Measurements from ENCODE around the gene PARD3B. TPM values are rescaled to one million over a fixed set of nuclear protein-coding genes. Genes with fewer than 3 reads are reported as not detected.
A peak's percentile ranks its signal among the peaks of the same experiment; 100 is the strongest.

Gene PARD3B
- total RNA-seq, 1 experiment from 2014 or later: 0.68 TPM

DNA sequence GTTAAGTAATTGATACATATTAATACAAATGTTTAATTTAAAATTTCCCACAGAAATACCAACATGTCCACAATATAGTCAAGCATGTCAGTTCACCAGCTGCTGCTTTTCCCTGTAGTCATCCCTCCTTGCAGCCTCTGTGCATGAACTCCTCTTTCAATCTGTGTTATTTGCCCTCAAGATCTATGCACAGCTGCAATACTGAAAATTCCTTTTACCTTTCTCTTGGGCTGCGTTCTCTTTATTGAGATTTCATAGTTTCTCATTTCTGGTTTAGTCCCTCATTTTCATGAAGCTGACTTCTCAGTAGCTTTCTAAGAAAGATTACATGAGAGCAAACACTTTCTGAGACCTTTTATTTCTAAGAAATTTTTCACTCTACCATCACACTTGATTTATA lies 464.9 kb downstream of the PARD3B start:
- no peak for DNase-seq (ENCODE audit: low spot score)

DNA sequence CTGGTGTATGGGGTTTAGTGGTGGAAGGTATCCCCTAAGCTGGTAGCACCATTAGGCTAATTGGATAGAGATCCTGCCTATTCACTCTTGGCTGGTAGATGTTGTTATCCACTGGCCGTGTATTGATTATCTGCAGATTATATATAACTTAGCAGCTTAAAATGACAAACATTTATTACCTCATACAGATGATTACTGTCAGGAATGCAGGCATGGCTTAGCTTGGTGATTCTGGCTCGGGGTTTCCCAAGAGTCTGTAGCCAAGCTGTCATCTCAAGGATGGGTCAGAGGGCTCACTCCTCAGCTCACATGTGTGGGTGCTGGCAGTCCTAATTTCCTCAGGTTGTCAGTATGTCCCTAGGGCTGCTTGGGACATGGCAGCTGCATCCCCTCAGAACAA lies 465.8 kb downstream of the PARD3B start:
- DNase-seq (ENCODE audit: low spot score): no peak

DNA sequence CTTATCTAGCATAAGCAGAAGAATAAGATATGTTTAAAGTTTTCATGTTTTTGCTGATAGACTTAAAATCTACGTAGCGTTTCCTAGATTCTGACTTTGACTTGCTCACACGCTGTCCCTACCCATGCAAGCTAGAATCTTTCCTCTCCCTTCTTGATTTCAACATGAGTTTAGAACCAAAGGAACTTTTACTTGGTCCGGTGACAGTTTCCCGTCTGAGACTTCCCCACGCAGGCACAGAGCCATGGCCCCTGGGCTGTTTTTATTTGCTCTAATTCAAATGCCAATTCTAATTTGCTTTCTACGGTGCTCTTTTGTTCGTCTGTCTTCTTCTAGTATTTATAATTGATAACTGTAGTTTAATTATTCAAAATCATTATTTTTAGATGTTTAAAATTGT lies 467.7 kb downstream of the PARD3B start:
- no peak for DNase-seq (ENCODE audit: low spot score)

DNA sequence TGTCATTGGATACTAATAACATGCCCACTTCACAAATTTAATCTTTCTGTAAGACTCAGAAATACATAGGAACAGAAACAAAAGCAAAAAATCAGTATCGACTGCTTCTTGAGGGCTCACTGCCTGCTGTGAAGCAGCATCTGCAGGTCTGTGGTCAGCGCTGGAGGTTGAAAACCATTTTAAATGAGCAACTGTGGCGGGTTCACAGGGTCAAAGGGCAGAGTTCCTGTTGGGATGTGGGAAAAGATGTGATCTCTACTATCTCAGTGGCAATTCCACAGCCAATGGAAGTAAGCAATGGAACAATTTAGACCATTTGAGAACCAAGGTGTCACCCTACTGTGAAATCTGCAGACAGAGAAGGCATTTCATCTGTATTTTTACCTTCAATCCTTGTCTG lies 468.3 kb downstream of the PARD3B start:
- DNase-seq (ENCODE audit: low spot score): no peak

DNA sequence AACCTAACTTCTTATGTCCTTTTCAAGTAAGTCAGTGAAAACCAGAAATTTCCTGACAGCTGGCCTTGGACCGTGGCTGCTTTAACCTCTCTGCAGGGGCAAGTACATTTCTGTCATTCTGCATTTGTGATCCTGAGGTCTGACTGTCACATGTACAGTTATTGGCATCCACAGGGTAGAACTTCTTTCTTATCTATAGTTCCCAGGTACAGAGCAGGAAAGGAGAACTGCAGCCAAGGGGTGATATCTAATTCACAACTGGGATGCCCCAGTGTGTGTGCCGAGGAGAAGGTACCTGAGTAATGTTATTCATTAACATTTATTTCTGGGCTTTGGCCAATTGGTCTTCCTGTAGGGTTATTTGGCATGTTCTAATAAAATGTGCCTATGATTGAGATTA lies 468.9 kb downstream of the PARD3B start:
- DNase-seq (ENCODE audit: low spot score): no peak

DNA sequence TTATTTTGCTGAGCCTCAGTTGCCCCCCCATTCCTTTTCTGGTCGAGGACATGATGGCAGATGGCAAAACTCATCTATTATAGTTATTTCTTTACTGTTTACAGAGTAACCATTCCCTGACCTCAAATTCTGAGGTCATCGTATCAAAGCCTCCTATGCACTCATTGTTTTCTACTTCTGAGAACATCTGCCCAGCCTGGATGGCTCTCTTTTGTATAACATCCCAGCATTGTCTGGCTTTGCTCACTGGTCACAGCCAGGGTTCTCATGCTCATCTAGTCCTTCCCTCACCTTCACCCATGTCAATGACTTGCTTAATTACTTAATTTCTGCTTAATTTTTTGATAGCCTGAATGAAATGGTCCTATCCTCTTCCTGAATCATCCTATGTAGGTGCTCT lies 472.1 kb downstream of the PARD3B start:
- no peak for DNase-seq (ENCODE audit: low spot score)

DNA sequence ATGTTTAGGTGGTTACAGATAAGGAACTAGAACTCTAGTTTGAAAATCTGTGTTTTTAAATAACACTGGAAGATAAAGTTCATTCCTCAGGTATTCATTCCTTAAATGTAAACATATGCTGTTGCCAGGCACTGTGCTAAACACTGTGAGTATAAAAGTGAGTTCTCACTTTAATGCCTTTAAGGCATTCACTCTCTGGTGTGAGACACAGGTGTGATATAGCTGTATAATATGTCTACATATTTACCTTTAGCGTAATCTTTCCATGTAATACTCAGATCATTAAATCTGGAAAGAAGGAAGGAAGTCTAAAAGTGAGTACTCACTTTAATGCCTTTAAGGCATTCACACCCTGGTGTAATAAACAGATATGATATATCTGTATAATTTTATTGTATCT lies 472.6 kb downstream of the PARD3B start:
- no peak for DNase-seq (ENCODE audit: low spot score)

DNA sequence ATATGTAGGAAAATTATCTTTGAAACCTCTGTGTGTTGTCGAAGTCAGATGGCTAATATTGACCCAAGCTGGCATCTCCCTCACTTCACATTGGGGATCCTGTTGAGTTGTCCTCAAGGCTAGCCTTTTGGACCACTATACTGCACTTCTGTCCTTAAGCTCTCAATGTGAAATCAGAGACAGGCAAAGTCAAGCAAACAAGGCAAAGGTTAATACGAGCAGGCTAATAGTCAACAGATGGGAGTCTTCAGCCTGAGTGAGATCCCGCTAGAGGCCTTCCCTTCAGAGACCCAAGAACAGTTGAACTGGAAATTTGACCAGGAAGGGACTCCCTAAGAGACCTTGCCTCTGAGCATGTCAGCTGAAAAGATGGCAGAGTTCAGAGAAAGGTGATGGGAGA lies 475.4 kb downstream of the PARD3B start:
- no peak for DNase-seq (ENCODE audit: low spot score)

DNA sequence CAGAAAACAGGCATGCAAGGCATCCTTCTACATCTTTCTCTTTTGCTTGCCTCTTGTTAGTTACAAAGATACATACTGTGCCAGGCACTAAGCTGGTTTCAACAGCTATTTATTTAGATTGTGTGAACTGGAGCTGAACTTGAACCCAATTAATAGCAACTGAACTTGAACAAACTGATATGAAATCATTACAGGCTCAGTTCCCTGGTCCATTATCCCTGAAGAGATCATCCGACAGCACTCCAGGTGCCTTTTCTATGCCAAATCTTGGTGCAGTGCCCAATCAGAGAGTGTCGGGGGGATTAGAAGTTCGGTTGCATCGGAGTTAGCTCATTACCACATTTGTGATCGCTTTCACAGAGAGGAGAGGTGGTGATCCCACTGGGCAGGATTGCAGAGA lies 477.6 kb downstream of the PARD3B start:
- no peak for DNase-seq (ENCODE audit: low spot score)

DNA sequence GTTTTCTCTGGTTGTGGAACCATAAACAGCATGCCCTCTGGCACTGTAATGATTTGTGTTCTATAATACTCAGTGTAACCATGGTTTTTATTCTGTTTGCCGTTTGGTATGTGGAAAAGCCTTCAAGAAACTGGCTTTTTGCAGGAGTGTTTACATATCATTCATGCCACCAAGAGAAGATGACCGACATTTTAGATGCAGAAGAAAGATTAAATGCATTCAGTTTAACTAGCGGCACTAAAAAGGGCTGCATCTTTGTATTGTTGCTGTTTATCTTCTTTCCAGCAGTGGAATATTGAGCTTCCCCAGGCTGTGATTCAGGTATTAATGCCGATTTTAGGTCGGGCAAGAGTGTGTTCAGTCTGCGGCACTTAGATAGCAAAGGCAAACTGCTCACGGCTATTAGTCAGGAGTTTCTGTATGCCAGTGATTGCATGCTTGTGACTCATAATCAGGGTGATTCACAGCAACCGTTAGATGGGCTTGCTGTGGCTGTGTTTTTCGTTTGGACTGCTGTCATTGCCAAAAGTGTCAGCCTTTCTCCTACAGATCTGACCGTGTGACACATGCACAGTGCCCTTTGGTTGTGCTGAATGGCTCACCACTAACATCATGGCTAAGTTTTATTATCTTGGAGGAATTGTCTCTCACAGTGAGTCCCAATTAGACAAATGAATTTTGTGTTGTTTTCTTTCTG lies 479.7 kb downstream of the PARD3B start:
- peak; percentile 91 for DNase-seq (ENCODE audit: low spot score)

DNA sequence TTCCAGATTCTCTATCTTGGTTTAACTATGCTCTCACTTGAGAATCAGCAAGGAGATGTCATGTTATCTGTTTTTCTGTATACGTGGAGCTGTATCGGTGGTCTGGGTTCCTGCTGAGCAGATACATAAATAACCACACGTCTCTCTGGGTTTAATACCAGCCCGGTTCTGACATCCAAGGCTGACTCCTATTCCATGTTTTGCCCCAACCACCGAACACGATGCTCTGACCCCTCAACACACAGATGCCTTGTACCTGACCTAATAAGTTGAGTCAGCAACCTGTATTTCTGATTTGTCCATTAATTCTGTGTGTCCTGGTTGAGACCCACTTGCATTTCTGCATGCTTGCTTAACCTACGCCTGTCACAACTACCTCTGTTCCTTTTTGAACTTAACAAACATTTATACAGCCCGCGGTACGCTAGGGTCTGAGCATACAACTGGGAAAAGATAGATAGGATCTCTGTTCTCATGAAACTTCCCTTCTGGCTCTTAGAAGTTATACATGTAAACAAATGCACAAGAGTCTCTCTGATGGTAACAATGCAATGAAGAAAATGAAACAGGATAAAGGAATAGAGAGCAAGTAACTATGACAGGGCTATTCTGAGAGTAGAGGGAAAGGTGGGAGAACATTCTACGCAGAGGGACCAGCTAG lies 480.4 kb downstream of the PARD3B start:
- peak; percentile 11 for DNase-seq (ENCODE audit: low spot score)

DNA sequence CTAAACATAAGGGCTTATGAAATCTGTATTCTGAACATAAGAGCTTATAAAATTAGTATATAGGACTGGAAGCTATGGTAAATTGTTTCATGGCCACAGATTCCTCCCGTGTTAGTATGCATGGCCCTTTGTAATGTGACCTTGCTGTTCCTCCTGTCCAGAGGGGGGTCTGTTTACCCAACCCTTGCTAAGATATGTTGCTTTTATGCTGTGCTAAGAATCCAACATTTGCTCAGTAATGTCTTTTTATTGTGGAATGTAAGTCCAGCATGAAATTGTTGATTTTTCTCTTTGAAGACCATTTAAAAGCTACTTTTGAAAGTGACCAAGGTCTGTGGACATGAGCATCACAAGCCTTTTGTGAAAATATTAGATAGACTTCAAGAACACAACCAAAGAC lies 485.4 kb downstream of the PARD3B start:
- no peak for DNase-seq (ENCODE audit: low spot score)

DNA sequence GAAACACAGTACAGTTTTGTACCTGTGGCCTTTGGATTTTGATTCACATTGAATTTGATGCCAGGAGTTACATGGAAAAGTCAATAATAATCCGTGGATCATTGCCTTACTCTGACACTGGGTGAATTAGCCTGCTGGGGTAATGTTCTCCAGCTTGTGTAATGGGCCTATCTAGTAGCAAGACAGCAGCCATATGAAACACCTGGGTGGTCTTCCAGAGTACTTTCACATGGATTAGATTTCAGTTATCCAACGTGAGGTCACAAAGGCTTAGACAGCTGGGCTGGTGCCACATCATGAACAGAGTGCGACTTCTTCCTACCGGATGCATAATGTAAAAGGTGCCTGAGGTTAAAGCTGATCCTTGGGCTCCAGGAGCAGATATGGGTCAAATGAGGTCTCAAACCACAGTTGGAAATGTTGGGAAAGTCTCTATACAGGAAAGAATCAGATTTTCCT lies 486.8 kb downstream of the PARD3B start:
- no peak for DNase-seq (ENCODE audit: low spot score)

DNA sequence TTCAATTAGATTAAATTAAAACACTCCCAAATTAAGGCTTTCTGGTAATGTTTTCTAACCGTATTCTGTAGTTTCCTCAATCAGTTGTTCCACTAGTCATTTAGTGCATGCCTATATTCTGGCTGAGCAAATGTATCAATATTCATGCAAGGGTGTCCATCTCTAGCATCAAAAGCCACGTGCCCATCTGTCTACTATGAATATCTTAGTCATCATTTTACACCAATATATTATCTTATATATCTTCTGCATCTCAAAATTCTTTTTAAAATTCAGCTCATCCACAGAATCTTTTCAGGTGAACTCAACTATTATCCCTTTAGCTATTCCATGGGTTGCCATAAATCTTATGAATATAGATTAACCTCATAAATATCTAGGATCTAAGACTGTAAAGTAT lies 488.2 kb downstream of the PARD3B start:
- DNase-seq (ENCODE audit: low spot score): no peak

DNA sequence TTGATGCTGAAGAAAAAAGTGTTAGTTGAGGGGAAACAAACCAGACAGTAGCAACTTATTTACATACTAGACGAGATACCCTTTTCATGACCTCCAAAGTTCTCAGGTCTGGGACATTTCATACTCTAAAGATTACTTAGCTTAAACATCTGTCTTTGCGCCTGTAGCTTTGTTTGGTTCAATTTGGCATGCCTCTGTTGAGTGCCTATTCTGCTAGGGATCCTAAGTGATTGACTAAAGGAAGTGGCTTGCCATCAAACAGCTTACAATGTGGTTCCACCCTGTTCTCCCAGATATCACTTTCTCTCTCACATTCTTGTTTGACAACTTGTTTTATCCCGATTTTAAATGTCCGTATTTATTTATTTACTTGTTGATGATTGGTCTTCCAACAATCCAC lies 488.8 kb downstream of the PARD3B start:
- DNase-seq (ENCODE audit: low spot score): no peak

DNA sequence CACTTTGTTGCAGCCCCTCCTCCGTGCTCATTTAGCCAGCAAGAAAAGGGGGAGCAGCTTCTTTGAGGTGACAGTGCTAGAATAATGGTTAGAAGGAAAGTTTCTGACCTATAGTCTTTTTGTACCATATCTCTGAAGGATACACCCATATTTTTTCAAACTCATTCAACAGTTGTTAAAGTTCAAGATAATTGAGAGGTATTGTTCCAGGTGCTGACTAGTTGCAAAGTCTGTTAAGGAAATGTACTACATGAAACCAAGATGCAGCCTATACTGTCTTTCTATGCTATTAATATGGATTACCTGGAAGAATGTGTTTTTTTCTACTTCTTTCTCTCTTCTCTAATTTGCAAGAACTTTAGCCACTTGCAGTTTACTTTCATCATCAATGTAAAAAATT lies 495.0 kb downstream of the PARD3B start:
- no peak for DNase-seq (ENCODE audit: low spot score)

DNA sequence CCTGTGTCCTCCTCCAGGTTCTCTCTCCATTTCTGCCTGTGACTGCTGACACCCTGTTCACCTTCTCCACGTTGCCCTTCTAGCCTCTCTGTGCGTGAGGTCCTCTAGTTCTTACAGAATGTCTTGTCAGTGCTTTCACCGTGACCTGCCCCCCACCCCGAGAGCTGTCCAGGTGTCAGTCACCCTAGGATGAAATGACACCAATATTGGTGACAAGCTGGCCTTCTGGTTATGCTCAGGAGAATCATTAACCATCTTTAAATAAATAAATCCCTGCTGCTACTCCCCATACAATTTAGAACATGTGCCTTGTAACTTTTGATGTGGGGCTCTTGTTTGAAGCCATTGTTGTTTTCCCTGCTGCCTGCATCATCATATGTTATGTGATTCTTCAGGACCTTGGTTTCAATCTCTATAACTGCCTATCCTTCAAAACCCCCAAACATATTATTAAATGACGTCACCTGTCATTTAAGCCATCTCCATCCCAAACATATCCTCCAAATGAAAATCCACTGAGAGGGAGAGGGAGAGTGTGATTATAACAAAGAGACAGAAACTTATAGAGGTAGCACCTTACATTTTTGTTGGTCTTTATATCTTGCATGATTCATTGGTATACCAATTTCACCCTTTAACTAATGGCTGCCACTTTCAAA lies 496.3 kb downstream of the PARD3B start:
- DNase-seq (ENCODE audit: low spot score): no peak

DNA sequence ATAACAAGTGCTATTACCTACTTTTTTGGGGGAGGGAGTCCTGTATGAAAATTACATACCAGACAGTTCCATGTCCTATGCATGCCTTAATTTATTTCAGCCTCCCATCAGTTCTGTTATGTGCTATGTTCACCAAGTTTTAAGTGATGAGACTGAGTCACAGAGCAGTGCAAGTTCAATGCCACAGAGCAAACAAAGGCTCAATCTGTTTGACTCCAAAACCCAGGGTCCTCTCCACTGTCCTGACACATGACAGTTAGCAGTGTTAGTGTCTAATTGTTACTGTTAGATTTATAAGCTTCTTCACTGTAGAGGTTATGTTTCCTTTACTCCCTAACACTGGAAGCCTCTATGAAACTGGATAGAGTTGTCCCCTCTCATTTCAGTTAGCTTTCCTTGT lies 498.0 kb downstream of the PARD3B start:
- DNase-seq (ENCODE audit: low spot score): no peak

DNA sequence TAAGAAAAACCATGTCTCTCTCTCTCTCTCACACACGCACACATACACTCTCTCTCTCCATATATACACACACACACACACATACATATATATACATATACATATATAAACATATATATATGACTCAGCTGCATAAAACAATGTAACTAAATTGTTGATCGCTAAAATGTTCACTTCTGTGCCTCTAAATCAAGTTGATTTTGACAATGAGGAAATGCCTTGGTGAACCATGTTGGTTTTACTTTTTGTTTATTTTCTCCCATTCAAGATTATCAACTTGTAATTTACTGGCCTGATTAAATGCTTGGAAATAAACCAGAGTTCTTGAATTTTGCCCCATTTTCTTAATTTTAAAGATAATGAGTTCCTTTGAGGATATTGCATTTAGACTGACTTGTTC lies 500.4 kb downstream of the PARD3B start:
- DNase-seq (ENCODE audit: low spot score): no peak

DNA sequence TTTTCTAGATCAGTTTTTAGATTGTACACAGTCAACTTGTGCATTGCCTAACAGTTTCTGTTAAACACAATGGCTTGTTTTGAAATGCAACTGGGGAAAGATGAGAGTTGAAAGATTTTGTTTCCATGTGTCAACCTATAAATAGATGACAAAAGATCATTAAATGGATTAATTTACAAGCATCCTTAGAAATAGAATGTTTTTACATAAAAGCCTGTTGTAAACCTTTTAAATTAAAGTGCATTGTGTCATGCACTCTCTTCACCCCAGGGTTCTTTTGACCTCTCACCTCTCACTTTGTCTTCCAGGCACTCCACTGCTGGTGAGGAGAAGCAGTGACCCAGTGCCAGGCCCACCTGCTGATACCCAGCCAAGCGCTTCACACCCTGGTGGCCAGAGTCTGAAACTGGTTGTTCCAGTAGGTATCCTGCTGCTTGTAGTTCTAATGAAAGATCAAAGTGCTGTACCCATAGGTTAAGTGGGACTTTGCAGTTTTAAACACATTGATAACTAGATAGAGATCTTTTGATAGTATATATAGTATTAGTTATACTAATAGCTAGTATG lies 502.1 kb downstream of the PARD3B start:
- no peak for DNase-seq (ENCODE audit: low spot score)

DNA sequence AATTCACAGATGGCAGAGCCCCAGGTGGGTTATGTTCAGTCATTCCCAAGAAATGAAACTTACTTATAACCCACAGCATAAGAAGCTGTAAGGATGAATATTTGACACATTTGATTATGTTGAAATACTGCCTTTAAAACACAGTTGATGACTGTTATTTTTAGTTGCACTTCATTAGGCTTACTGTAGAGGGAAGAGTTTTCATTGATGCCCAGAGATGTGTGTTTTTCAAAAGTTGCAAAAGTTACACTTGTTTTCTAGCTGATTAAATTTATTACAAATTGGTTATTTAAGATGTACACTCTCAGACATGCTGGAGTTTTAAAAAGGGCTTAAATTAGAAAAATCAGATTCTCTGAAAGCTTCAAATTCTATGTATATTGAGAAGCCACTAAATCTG lies 506.1 kb downstream of the PARD3B start:
- no peak for DNase-seq (ENCODE audit: low spot score)

DNA sequence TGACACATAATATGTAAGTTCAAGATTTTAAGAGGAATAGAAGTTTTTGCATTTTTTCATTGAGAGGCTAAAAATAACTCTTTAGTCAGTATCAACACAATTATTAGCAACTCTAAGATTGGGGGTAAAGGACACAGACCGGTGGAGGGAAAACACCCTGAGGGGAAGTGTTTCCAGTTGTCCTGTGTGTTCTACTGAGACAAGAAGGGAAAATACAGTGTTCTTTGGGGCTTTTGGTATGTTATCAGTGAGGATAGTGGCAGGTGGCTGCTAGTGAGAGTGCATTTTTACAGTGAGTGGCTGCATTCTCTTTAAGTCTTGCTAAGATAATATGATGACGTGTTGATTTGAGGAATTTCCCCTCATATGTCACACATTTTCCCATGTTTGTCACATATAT lies 507.5 kb downstream of the PARD3B start:
- DNase-seq (ENCODE audit: low spot score): no peak

DNA sequence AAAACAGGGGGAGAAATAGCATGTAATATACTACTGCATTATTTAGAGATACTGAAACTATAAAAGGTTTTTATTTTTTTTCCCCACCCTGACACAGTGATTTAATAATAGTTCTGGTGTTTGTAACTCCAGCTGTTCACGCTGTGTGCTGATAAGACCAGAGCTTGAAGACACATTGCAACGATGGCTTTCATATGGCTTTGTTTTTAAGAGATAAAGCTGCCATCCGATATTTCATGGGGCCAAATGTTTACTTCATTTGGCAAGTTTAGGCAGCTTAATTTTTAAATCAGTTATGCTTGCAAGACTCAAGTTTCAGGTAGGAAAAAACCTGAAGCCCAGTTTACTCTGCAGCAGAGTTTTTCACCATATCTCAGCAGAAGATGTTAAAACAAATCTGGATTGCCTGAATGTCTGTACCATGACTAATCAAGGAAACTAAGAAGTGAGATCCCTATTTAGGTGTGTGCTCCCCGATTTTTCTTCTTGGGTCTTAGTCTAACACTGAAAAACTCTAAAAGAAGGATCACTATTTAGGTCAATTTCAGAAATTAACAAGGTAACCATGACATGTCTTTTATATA lies 508.6 kb downstream of the PARD3B start:
- no peak for DNase-seq (ENCODE audit: low spot score)
